SW480 (cell line): ENCODE data around the gene PIGO.

Experiments
- DNase-seq: peaks from one replicate; pipeline ENCODE4 v3.0.0-alpha.2; 2016; ENCODE audit warnings: low spot score

PIGO gene

GRCh38 chr9:35096035-35096849, at the start of gene PIGO:
Gene PIGO, minus strand, starts transcription at chr9:35096591. Its CDS starts 1,026 bp downstream, at chr9:35095565.
- peak; percentile 86 for DNase-seq

- no peak for DNase-seq
Observed at GRCh38 chr9:35142037-35142436, 45.6 kb upstream of the PIGO start.

GRCh38 chr9:35140093-35140492, 43.7 kb upstream of the PIGO start:
- DNase-seq, result no peak

- DNase-seq, result no peak
Observed at GRCh38 chr9:35136866-35137265, 40.5 kb upstream of the PIGO start.

GRCh38 chr9:35135988-35136387, 39.6 kb upstream of the PIGO start:
- no peak for DNase-seq

- no peak for DNase-seq
Observed at GRCh38 chr9:35134920-35135319, 38.5 kb upstream of the PIGO start.

GRCh38 chr9:35116898-35117551, 20.6 kb upstream of the PIGO start:
- DNase-seq, result peak; percentile 93

- DNase-seq, result no peak
Observed at GRCh38 chr9:35116539-35116897, 20.1 kb upstream of the PIGO start.

GRCh38 chr9:35115680-35116538, 19.5 kb upstream of the PIGO start, which contains the start of gene ATOSB:
Gene ATOSB, minus strand, starts transcription at chr9:35115862. Its CDS starts 7,588 bp downstream, at chr9:35108274.
- DNase-seq, result peak; percentile 92

GRCh38 chr9:35114840-35115628, 18.6 kb upstream of the PIGO start:
- peak; percentile 46 for DNase-seq

- peak; percentile 69 for DNase-seq
Observed at GRCh38 chr9:35114113-35114839, 17.9 kb upstream of the PIGO start.

GRCh38 chr9:35112257-35113020, 16.0 kb upstream of the PIGO start:
- no peak for DNase-seq

- peak; percentile 98 for DNase-seq
Observed at GRCh38 chr9:35111001-35111933, 14.9 kb upstream of the PIGO start.

- peak; percentile 37 for DNase-seq
Observed at GRCh38 chr9:35110327-35110761, 14.0 kb upstream of the PIGO start.

- DNase-seq, result no peak
Observed at GRCh38 chr9:35108946-35109575, 12.7 kb upstream of the PIGO start.

- no peak for DNase-seq
Observed at GRCh38 chr9:35108461-35108860, 12.1 kb upstream of the PIGO start.

GRCh38 chr9:35107297-35108290, 11.2 kb upstream of the PIGO start:
- no peak for DNase-seq
